Right hindlimb (tissue), 1 donor: ENCODE measurements around the gene BBS7.

Source experiments
- DNase-seq: peaks from one replicate; pipeline ENCODE4 v3.0.0-alpha.2; 2018

BBS7 gene

GRCh38 chr4:121824950-121825349 lies 45.3 kb downstream of the BBS7 start:
- no peak for DNase-seq

GRCh38 chr4:121824171-121824527 lies 46.1 kb downstream of the BBS7 start:
- no peak for DNase-seq

DNA sequence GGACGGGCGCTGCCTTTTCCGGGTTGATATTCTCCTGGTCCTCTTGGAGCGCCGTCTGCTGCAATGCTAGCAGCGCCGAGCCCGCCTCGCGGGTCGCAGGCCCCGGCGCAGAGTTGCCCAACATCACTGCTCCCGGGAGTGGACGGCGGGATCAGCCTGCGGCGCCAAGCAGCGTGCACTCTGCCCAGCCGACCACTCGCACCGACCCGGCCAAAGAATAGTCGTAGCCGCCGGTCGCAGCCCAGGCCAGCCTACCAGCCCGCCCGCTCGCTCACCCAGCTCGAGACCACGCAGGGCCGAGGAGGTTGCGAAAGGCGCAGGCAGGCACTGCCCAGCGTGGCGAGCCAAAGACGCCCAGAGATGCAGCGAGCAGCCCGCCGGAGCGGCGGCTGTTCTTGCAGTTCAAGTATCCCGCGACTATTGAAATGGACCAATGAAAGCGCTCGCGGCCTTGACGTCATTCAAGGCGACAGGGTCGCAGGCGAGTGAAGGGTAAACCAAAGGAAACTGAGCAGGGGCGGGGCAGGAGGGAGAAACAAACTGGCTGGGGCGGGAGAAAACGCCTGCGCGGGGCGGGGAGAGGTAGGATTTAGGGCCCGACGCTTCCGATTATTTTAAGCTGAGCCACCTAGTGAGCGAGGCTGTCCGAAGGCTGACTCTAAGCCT lies 46.6 kb downstream of the BBS7 start, which contains the start of gene CCNA2:
CCNA2 (minus strand) TSS at position 379 of the 666 bp plus-strand sequence; CDS start at position 124, 255 bp downstream.
- peak; percentile 98 for DNase-seq

- peak; percentile 53 for DNase-seq
Measured at GRCh38 chr4:121822796-121823504, 47.3 kb downstream of the BBS7 start.

DNA sequence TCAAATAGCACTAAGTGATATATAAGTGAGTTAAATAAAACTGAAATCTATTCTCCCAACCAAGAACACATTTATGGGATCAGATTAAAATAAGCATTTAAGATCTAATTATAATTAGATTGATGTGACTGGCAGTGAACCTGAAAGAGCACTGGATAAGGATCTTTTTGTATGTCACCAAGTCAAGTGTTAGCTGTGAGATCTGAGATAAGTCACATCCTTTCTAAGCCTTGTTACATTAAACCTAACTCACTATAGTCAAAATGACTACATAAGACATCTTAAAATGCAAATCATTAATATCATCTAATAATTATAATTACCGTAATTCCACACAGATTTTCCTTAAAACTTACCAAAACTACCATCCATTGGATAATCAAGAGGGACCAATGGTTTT lies 48.2 kb downstream of the BBS7 start:
- no peak for DNase-seq

- DNase-seq, result no peak
Measured at GRCh38 chr4:121819216-121819965, 50.9 kb downstream of the BBS7 start.

GRCh38 chr4:121818215-121818614 lies 52.1 kb downstream of the BBS7 start:
- no peak for DNase-seq

- no peak for DNase-seq
Measured at GRCh38 chr4:121817701-121818100, 52.6 kb downstream of the BBS7 start.

DNA sequence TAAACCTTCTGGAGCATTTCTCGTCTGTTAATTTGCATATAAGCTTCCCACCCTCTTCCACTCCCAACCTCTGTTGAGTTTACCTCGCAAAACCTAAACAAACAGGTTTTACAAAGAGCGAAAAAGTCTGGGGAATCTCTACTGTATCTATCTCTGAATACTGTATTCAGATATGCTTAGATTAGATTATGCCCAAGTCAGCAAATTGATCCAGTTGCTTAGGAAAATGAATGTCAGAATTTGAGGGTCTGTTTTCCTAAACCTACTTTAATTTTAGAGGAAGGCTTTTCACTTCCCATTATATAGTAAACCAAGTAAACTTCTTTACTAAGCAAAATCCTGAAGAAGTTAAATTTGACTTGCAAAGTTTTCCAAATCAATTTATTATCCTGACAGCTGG lies 53.3 kb downstream of the BBS7 start:
- DNase-seq, result no peak

DNA sequence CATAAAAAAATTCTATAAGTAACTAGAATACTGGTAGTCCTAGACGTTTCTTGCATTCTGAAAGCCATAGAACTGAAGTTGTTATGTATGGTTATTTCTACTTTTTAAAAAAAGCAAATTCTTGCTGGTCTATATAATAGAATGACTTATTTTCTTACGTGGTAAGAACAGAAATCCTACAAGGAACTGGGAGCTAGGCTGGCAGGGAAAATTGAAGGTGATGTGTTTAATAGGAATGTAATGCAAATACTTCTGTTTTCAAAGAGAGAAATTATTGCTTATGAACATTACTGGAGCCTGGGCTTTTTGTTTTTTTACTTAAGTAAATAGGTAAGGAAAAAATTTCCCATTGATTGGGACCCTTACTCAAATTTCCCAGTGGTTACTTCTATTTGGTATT lies 55.5 kb downstream of the BBS7 start:
- no peak for DNase-seq

- no peak for DNase-seq
Measured at GRCh38 chr4:121811122-121811521, 59.2 kb downstream of the BBS7 start.

- no peak for DNase-seq
Measured at GRCh38 chr4:121806411-121806810, 63.9 kb downstream of the BBS7 start.

DNA sequence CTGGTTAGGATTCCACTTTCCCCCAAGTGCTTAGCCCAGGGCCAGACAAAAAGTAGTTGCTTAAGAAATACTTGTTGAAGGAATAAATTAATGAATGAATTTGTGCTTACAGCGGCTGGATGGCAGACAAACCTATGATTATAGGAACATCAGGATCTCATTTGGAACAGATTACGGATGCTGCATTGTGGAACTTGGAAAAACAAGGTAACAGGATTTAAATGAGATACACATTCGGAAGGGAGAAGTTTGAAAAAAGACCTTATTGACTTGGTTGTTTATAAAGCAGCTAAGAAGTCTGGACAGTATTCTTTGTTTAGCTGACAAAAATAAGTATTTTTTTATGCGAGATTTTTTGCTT lies 68.6 kb downstream of the BBS7 start:
- DNase-seq, result no peak

DNA sequence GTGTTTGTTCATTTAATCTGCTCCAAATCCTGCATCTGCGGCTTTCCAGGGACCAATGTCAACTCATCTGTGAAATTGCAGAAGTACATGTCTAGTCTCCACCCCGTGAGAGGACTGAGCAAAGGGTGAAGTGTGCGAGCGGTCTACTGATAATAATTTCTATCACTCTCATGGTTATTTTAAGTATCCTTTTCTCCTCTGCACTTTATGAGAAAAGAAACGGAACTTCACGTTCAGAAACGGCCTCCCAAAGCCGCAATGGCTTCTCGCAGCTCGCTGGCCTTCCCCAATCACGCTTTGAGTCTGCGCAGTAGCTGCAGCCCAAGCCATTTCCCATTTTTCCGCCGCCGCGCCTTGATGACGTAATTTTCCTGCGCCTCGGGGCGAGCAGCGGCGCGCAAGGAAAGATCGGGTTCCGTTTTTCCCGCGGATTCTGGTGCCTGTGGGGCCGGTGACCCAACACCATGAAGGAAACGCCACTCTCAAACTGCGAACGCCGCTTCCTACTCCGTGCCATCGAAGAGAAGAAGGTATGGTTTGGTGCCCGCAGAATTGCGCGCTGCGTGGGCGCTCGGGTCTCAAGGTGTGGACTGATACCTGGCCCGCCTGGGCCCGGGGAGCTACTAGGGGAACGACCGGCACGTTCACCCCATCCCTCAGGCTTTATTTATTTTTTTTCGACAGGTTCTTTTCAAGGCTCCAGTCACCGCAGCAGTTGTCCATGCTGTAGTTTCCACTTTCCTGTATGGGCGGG lies 69.1 kb downstream of the BBS7 start, which contains the start of gene EXOSC9:
EXOSC9 (plus strand) TSS at position 363 of the 754 bp plus-strand sequence; CDS start at position 465, 102 bp downstream.
- peak; percentile 96 for DNase-seq

DNA sequence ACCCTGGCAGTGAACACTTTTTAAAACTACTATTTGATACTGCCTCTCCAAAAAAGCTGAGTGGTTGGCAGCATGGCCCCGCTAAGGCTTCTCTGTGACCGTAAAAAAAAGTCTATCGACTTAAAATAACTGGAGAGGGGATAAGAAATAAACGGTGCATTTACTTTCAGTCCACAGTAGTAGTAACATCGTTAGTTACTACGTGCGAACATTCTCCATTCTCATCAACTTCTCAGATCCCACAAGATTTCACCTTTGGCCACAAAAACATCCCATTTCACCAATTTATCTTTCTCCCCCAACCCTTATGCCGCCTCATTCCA lies 69.7 kb downstream of the BBS7 start:
- no peak for DNase-seq

GRCh38 chr4:121799867-121800501 lies 70.3 kb downstream of the BBS7 start:
- no peak for DNase-seq

DNA sequence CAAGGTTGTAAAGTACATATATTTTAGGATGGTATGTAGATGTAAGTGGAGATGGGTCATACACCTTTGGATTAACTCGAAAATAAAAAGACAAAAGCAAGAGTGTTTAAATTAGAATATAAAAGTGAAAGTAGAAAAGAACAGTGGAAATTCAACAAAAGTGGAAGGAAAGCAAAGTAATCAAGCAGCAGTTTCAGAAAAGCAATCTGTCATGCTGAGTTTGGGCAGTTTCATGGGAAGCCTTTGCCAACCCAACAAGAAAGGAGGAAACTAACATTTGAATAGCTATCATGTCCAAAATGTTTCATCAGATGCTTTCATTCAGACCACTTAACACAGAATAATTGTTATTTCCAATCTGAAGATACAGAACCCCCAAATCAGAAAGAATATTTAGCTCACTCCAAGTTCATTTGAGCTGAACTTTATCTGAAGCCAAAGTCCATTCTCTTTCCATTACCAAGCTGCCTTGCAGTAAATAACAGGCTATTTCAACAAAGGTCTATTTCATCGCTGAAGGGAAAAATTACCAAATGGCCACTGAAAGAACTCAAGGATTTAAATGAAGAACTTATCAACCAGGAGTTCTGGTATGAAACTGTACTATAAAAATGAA lies 71.0 kb downstream of the BBS7 start:
- no peak for DNase-seq

DNA sequence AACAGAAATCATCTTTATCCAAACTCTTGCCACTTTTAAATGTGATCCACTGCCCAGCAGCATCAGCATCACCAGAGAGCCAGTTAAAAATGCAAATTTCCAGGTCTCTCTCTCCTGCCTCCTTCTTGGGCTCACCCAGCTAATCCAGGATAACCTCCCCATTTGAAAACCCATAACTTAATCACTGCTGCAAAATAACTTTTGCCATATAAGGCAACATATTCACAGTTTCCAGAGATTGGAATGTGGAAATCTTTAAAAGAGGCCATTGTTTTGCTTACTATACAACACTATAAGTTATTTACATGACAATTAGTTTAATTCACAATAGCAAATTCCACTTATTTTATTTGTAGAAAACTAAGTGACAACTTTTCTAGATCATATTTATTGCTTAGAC lies 74.0 kb downstream of the BBS7 start:
- no peak for DNase-seq

GRCh38 chr4:121794505-121795188 lies 75.6 kb downstream of the BBS7 start:
- no peak for DNase-seq

- DNase-seq, result no peak
Measured at GRCh38 chr4:121792966-121793365, 77.3 kb downstream of the BBS7 start.

DNA sequence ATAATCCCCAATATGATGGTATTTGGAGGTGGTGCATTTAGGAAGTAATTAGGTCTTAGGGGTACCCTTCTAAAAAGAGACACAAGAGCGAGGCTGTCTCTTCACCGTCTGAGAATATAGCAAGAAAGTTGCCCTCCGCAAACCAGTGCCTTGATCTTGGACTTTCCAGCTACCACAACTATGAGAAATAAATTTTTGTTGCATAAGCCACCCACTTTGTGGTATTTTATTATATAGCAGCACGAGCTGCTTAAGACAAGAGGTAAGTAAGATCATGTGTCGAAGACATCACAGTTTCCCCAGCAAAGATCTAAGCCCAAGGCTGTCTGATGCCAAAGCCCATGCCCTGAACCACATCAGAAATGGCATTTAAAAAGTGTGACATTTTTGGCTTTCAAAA lies 78.8 kb downstream of the BBS7 start:
- no peak for DNase-seq

DNA sequence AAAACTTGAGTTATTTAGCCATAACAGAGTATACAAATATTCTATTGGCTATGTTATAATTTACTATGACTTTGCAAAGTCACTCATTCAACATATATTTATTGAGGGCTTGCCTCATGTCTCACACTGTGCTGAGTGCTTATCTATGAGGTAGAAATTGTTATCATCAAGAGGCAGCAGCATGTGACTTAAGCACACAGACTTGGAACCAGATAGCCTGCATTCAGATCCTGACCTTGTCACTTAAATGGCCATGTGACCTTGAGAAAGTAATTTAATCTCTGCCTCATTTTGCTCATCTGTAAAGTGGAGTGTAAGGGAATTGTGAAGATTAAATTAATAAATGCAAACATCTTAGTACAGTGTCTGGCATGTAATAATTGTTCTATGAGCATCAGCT lies 79.3 kb downstream of the BBS7 start:
- DNase-seq, result no peak
